Endothelial cell of umbilical vein (primary cell): ENCODE results near the gene RAD50. TPM values are rescaled to one million over a fixed set of nuclear protein-coding genes. Genes with fewer than 3 reads are reported as not detected.

Source experiments
- BruUV-seq: library from RNA; stranded (reverse); fragments of 400-500 nt; replicated peaks from 2 replicates; lab custom pipeline; 2021; lab: Mats Ljungman, UMichigan
- CTCF ChIA-PET: fragments of 300-600, 350-600 bp; sonication (Branson Sonifier 250); formaldehyde crosslinking; loops from one replicate; lab custom pipeline; 2021; ENCODE audit warnings: antibody characterized with exemption, inconsistent platforms; lab: Charles Lee
- POLR2A ChIA-PET: fragments of 300-600, 350-600 bp; sonication (Branson Sonifier 250); formaldehyde crosslinking; loops from one replicate; lab custom pipeline; 2021; ENCODE audit warnings: antibody characterized with exemption, inconsistent platforms; lab: Charles Lee
- DNase-seq: peaks from one replicate; pipeline ENCODE4 v3.0.0-alpha.2; 2011; ENCODE audit warnings: low read depth, low spot score
- FAIRE-seq: peaks from 2 replicates; lab custom pipeline; 2011; peaks lifted over from hg19 to GRCh38; lab: Jason Lieb, UNC
- H2AFZ ChIP-seq: 2 replicates; pipeline ENCODE4 v1.6.0; 2012; ENCODE audit warnings: low read depth, low read length, control low read depth, inconsistent platforms
- H3K27ac ChIP-seq: 2 replicates; pipeline ENCODE4 v1.5.1; 2011; ENCODE audit warnings: low read depth, mild to moderate bottlenecking, control low read depth, low read length, moderate library complexity; ENCODE audit not compliant: insufficient read depth
- H3K27me3 ChIP-seq, 2 experiments: 2 replicates each; pipeline versions ENCODE4 v1.6.0 to v1.6.1; 2011; ENCODE audit warnings: low read length in 2 of 2, mixed read lengths in 1 of 2; ENCODE audit not compliant: control insufficient read depth in 2 of 2, insufficient read depth in 2 of 2
- H3K36me3 ChIP-seq, 2 experiments: 2 replicates in 1 of 2; 3 replicates in 1 of 2; pipeline ENCODE4 v1.5.1; 2011; ENCODE audit warnings: low read length in 2 of 2, mild to moderate bottlenecking in 1 of 2, moderate library complexity in 1 of 2; ENCODE audit not compliant: control insufficient read depth in 2 of 2, insufficient read depth in 2 of 2; ENCODE audit errors: extremely low read depth in 1 of 2
- H3K4me1 ChIP-seq: 3 replicates; pipeline ENCODE4 v1.5.1; 2011; ENCODE audit warnings: mild to moderate bottlenecking, low read length; ENCODE audit not compliant: control insufficient read depth, insufficient read depth; ENCODE audit errors: extremely low read depth
- H3K4me2 ChIP-seq: 2 replicates; pipeline ENCODE4 v1.6.1; 2011; ENCODE audit warnings: low read length, control low read depth, mixed read lengths; ENCODE audit not compliant: insufficient read depth
- H3K4me3 ChIP-seq, 3 experiments: fragments of 200-600 bp in 1 of 3; sonication (generic), shearing (Covaris generic) in 1 of 3; replicated peaks in 1 of 3; 2 replicates each; pipeline ENCODE4 v1.5.1; 2011 to 2016; ENCODE audit warnings: control low read depth in 3 of 3, low read length in 3 of 3, mild to moderate bottlenecking in 2 of 3, inconsistent platforms in 1 of 3, low read depth in 1 of 3, moderate library complexity in 1 of 3; ENCODE audit not compliant: insufficient read depth in 1 of 3
- H3K79me2 ChIP-seq: 2 replicates; pipeline ENCODE4 v1.6.0; 2012; ENCODE audit warnings: low read length, inconsistent platforms; ENCODE audit not compliant: control insufficient read depth, insufficient read depth
- H3K9ac ChIP-seq: replicated peaks from 2 replicates; pipeline ENCODE3; 2011; ENCODE audit warnings: low read length, control low read depth; ENCODE audit not compliant: insufficient read depth; ENCODE audit errors: extremely low read depth
- H3K9me1 ChIP-seq: replicated peaks from 3 replicates; pipeline ENCODE4 v1.6.0; 2011; ENCODE audit warnings: mild to moderate bottlenecking, low read length; ENCODE audit not compliant: control insufficient read depth, insufficient read depth; ENCODE audit errors: extremely low read depth
- H3K9me3 ChIP-seq: replicated peaks from 2 replicates; pipeline ENCODE4 v1.5.1; 2012; ENCODE audit warnings: low read length, inconsistent platforms; ENCODE audit not compliant: control insufficient read depth, insufficient read depth
- H4K20me1 ChIP-seq: replicated peaks from 2 replicates; pipeline ENCODE3; 2011; ENCODE audit warnings: mild to moderate bottlenecking, low read length; ENCODE audit not compliant: control insufficient read depth, insufficient read depth; ENCODE audit errors: extremely low read depth
- EZH2 ChIP-seq: IDR thresholded peaks from 2 replicates; pipeline ENCODE4 v1.6.1; 2012; ENCODE audit warnings: borderline replicate concordance, low read depth, mild to moderate bottlenecking, moderate library complexity, low read length, inconsistent platforms; ENCODE audit not compliant: severe bottlenecking
- FOS ChIP-seq: IDR thresholded peaks from 2 replicates; pipeline ENCODE4 v1.6.1; 2011; ENCODE audit warnings: mild to moderate bottlenecking, low read length, moderate library complexity, borderline replicate concordance; ENCODE audit not compliant: insufficient read depth
- GATA2 ChIP-seq: IDR thresholded peaks from 2 replicates; pipeline ENCODE4 v1.7.0; 2011; ENCODE audit warnings: low read depth, mild to moderate bottlenecking, moderate library complexity, mixed read lengths, low read length; ENCODE audit not compliant: insufficient read length, insufficient read depth
- POLR2A ChIP-seq: IDR thresholded peaks from 2 replicates; pipeline ENCODE4 v1.6.1; 2012; ENCODE audit warnings: low read depth, mild to moderate bottlenecking, control low read depth, low read length
- POLR2AphosphoS5 ChIP-seq: IDR thresholded peaks from 2 replicates; pipeline ENCODE4 v1.6.1; 2012; ENCODE audit warnings: low read depth, mild to moderate bottlenecking, control low read depth, low read length, moderate library complexity; ENCODE audit not compliant: insufficient read depth
- dilution Hi-C: fragments of 300-500 bp; cut with MboI; formaldehyde crosslinking; loops from one replicate; pipeline ENCODE4 v1.15.0; 2019; ENCODE audit warnings: low sequenced_read_pairs; ENCODE audit not compliant: extremely low pct_ligation_motif_present
- intact Hi-C: fragments of 100-400 bp; cut with micrococcal nuclease; formaldehyde crosslinking; loops from one replicate; pipeline ENCODE4 v1.10.0; 2022
- polyA plus RNA-seq, 4 experiments: library from polyadenylated mRNA; depleted of rRNA in 3 of 4; stranded (reverse) in 3 of 4; unstranded in 1 of 4; fragments of >200 nt; gene quantifications; 2 replicates each; pipeline versions ENCODE4 v1.2.1 to v1.2.3, GENCODE V29; 2011 to 2012; ENCODE audit warnings: missing spikeins in 1 of 4
- total RNA-seq: library from RNA; stranded (reverse); gene quantifications from 2 replicates; pipeline ENCODE4 v1.2.3, GENCODE V29; 2021
- TF ChIP-seq, protein P1 (sequence below): IDR thresholded peaks from 2 replicates; pipeline ENCODE4 v1.6.1; 2011; ENCODE audit not compliant: insufficient read depth, insufficient read length
- TF ChIP-seq, protein P2 (sequence below), 2 donors: IDR thresholded peaks; 1 replicate in 1 of 2; 2 replicates in 1 of 2; pipeline ENCODE4 v1.5.1; 2011; ENCODE audit warnings: low read length in 2 of 2, mild to moderate bottlenecking in 2 of 2, moderate library complexity in 2 of 2, control low read depth in 1 of 2, inconsistent platforms in 1 of 2, low read depth in 1 of 2; ENCODE audit not compliant: insufficient read depth in 1 of 2; ENCODE audit errors: extremely low read depth in 1 of 2

Gene RAD50
- total and polyA plus RNA-seq, 2 donors (not counting 3 experiments of a cell fraction or from before 2014, with no cell fraction given), result 6.1 to 20.4 TPM

DNA sequence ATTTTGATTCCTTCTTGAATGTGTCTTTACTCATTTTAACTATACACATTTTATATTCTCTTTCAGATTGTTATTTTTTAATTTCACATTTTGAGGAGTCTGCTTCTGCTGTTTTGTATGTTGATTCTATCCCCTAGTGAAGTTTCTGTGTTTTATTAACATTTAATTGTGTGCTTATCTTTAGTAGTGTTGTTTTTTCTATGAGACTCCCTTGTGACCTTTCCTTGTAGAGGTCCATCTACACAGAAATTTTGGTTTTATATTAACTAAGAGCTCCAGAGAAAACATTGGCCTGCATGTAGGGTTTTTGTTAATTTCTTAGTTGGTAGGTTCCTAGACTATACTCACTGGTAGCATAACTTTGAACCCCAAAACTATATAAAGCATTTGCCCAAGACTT lies 65.8 kb downstream of the RAD50 start:
- intact Hi-C loops (loop anchor here (10.0 kb wide), 1 partner anchor 238 kb away; no protein-coding TSS in a partner anchor), dilution Hi-C loops (no loop called here)
- ChIA-PET CTCF (no interaction called here), POLR2A (no interaction called here)
- Histone ChIP-seq H3K9me3 (no peaks in the 10 kb centered on the region), H3K27me3 (no peaks in the 10 kb centered on the region), H4K20me1 (no peaks in the 10 kb centered on the region), H3K9me1 (peaks cover 2% of the 10 kb centered on the region), H3K4me2 (no peak overlapping the region), H3K9ac (no peak overlapping the region), H2AFZ (no peak overlapping the region), H3K27ac (no peak overlapping the region), H3K4me1 (no peaks in the 10 kb centered on the region), H3K79me2 (no peaks in the 10 kb centered on the region), H3K4me3 (no peak overlapping the region), H3K36me3 (no peaks in the 10 kb centered on the region)
- DNase-seq (no peak), FAIRE-seq (no peak)
- BruUV-seq, result no TSS peak
- TF ChIP-seq POLR2AphosphoS5, result no peak
- TF ChIP-seq, protein P1, sequence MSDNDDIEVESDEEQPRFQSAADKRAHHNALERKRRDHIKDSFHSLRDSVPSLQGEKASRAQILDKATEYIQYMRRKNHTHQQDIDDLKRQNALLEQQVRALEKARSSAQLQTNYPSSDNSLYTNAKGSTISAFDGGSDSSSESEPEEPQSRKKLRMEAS, result no peak
- TF ChIP-seq POLR2A, result no peak
- no peak for TF ChIP-seq EZH2
- TF ChIP-seq GATA2, result no peak
- TF ChIP-seq FOS, result no peak
- TF ChIP-seq, protein P2, sequence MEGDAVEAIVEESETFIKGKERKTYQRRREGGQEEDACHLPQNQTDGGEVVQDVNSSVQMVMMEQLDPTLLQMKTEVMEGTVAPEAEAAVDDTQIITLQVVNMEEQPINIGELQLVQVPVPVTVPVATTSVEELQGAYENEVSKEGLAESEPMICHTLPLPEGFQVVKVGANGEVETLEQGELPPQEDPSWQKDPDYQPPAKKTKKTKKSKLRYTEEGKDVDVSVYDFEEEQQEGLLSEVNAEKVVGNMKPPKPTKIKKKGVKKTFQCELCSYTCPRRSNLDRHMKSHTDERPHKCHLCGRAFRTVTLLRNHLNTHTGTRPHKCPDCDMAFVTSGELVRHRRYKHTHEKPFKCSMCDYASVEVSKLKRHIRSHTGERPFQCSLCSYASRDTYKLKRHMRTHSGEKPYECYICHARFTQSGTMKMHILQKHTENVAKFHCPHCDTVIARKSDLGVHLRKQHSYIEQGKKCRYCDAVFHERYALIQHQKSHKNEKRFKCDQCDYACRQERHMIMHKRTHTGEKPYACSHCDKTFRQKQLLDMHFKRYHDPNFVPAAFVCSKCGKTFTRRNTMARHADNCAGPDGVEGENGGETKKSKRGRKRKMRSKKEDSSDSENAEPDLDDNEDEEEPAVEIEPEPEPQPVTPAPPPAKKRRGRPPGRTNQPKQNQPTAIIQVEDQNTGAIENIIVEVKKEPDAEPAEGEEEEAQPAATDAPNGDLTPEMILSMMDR (IDR thresholded peaks at IDR 0.05; ENCODE audit: extremely low read depth in 1 of 2, insufficient read depth in 1 of 2, low read depth in 1 of 2, low read length in 2 of 2), result no peak
